ENCODE results near the gene ABCC3.
"Not testable (repeated sequence)": the region's sequence is repeated elsewhere in the genome, so short reads cannot be mapped to it uniquely, and the experiment has no call there.

ABCC3 gene

DNA sequence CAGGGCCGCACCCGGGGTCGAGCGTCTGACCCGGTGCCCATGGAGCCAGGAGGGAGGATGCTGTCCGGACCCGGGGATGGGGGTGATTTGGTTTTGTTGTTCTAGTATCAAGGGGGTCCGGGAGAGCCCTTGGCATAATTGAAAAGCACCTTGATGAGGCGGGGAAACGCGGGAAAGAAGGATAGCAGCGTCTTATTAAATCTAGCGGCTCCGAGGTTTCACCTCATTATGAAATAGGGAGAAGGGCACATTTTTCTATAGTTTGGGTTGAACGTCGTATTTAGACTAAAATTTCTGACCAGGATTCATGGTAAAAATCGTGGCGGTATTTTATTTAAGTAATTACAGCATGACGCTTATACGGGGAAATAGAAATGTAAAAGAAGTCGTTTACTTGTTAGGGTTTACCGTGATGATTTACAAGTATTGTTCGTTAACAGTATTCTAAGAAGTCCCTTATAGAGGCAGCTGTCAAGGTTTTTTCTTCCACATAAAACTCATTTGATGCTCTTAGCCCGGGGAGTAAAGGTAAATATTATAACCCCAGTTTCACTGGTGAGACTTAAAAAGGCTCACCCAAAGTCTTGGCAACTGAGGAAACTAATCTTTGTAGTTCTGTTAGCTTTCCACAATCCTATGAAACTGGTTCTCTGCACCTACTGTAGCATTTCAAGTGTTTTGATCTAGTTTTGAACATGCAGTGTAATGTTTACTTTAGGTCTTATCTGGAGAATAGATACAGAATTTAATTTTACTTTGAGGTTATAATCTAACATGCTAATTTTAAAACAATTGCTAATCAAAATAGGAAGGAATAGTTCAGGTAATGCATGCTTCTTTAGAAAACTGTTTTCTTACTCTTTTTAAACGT, 85.5 kb downstream of the ABCC3 start:
- TF ChIP-seq, protein P1, sequence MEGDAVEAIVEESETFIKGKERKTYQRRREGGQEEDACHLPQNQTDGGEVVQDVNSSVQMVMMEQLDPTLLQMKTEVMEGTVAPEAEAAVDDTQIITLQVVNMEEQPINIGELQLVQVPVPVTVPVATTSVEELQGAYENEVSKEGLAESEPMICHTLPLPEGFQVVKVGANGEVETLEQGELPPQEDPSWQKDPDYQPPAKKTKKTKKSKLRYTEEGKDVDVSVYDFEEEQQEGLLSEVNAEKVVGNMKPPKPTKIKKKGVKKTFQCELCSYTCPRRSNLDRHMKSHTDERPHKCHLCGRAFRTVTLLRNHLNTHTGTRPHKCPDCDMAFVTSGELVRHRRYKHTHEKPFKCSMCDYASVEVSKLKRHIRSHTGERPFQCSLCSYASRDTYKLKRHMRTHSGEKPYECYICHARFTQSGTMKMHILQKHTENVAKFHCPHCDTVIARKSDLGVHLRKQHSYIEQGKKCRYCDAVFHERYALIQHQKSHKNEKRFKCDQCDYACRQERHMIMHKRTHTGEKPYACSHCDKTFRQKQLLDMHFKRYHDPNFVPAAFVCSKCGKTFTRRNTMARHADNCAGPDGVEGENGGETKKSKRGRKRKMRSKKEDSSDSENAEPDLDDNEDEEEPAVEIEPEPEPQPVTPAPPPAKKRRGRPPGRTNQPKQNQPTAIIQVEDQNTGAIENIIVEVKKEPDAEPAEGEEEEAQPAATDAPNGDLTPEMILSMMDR (IDR thresholded peaks at IDR 0.05; ENCODE audit: control insufficient read depth, extremely low read depth, insufficient read depth) = no peak
- peak overlapping the region; percentile 99 for H3K4me3 ChIP-seq (ENCODE audit: low read depth, low read length)
- no peak for DNase-seq (ENCODE audit: low read depth)

DNA sequence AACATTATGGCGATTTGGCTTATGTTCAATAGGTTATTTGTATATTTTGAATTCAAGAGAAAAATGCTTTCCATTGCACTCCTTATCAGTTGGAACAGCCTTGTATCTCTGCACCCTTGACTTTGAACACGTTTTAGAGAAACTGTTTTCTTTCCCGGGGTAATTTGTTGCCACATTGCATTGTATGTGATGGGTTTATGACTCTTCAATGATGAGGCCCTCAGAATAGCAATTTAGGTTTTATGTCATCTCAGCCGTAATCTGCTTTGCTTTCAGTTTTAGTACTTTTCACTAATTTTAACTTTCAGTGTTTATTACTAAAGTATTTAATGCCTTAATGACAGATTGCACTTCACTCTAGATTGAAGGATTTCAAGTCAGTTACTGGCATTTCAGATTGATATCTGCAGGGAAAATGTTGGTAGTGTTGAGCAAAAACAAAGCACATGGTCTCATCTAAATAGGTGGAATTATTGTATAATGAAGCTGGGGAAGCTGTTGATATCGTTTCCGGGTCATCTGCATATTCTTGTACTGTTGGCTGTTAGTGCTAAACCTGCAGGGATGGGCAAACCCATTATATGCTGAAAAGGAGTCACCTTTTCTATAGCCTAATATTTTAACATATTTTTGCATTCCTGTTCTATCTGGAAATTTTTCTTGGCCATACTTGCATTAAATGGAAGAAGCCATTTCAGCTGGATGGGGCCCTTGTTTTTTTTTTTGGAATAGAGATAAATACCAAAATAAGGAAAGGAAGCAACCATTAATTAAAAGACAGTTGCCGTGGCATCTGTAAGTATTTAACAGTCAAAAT, 86.7 kb downstream of the ABCC3 start:
- DNase-seq (ENCODE audit: low read depth) = no peak
- H3K4me3 ChIP-seq (ENCODE audit: low read depth, low read length) = peak overlapping the region; percentile 99
- TF ChIP-seq, protein P1 (IDR thresholded peaks at IDR 0.05; ENCODE audit: control insufficient read depth, extremely low read depth, insufficient read depth) = no peak

DNA sequence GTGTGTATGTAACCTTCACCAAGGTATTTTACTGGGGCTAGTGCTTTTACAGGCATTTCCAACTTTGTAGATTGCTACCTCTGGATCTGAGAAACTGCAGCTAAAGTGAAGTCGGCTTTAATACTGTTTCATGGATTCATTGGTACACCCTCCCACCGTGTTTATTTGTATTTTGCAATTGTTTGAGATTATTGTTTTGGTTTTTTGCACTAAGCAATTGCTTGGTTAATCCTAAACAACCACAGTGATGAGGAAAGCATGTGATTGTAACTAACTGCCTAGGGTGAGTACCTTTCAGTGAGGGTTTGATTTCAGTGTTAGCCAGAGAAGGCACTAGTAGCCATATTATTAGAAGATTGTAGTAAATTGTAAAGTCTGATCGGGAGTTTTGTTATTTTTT, 88.1 kb downstream of the ABCC3 start:
- H3K4me3 ChIP-seq (ENCODE audit: low read depth, low read length) = no peak overlapping the region

DNA sequence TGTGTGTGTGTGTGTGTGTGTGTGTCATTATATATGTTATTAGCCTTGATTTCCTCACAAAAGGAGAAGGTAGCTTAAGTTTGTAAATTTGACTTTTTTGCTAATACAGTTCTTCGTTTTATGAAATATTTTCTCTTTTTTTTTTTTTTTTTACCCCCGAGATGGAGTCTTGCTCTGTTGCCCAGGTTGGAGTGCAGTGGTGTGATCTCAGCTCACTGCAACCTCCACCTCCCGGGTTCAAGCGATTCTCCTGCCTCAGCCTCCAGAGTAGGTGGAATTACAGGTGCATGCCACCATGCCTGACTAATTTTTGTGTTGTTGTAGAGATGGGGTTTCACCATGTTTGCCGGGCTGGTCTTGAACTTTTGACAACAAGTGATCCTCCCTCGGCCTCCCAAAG, 89.9 kb downstream of the ABCC3 start:
- H3K4me3 ChIP-seq (ENCODE audit: low read depth, low read length); DNase-seq (ENCODE audit: low read depth): not testable (repeated sequence)

More for the DNA sequence above, 88.1 kb downstream of the ABCC3 start:
- no peak for DNase-seq (ENCODE audit: low read depth)
- TF ChIP-seq, protein P1 (IDR thresholded peaks at IDR 0.05; ENCODE audit: control insufficient read depth, extremely low read depth, insufficient read depth) = no peak

DNA sequence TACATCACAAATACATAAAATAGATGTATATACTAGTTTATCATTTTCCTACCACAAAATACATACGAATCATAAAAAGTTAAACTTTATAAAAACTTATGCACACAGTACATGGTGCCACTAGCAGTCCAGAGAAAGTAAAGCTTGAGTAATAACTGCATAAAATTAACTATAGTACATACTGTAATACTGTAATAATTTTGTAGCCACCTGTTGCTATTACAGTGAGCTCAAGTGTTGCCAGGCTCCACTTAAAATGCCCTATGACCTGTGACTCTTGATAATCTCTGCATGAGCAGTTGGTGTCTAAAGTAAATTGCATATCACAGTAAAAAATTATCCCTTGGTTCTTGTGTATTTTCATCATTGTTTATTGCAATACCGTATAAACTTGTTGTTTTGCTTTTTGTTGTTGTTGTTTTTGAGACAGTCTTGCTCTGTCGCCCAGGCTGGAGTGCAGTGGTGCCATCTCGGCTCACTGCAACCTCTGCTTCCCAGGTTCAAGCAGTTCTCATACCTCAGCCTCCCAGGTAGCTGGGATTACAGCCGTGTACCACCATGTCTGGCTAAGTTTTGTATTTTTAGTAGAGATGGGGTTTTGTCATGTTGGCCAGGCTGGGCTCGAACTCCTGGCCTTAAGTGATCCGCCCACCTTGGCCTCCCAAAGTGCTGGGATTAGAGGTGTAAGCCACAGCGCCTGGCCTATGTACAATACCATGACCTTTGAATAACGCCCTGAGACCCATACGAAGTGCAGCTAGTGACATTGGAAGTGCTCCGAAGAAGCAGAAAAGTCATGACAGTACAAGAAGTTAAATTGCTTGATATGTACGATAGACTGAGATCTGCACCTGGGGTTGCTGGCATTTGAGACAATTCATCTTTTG, 91.3 kb downstream of the ABCC3 start:
- TF ChIP-seq, protein P1 (IDR thresholded peaks at IDR 0.05; ENCODE audit: control insufficient read depth, extremely low read depth, insufficient read depth) = no peak
- H3K4me3 ChIP-seq (ENCODE audit: low read depth, low read length) = no peak overlapping the region
- no peak for DNase-seq (ENCODE audit: low read depth)

DNA sequence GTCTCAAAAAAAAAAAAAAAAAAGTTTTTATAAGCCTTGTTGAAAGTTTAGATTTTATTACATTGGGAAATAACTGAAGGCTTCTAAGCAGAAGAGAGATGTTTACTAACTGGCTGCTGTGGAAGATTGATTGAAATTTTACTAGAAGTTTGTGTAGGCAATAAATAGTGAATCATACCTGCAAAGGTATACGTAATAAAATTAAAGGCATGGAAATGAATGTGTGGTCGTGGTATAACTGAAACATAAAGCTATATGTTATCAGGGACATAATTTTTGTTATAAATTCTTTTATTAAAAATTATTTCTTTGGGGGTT, 93.4 kb downstream of the ABCC3 start:
- TF ChIP-seq, protein P1 (IDR thresholded peaks at IDR 0.05; ENCODE audit: control insufficient read depth, extremely low read depth, insufficient read depth) = no peak
- peak; percentile 46 for DNase-seq (ENCODE audit: low read depth)
- H3K4me3 ChIP-seq (ENCODE audit: low read depth, low read length) = no peak overlapping the region

All from LNCaP clone FGC (cell line).